Panc1 (cell line): ENCODE results near the gene RETSAT. TPM values are rescaled to one million over a fixed set of nuclear protein-coding genes. Genes with fewer than 3 reads are reported as not detected.
A peak's percentile ranks its signal among the peaks of the same experiment; 100 is the strongest.

Source experiments
- ATAC-seq: fragments of 200-7000 bp; cut with Tn5 transposase; 2 replicates; pipeline ENCODE4 v1.9.1; 2020; ENCODE audit warnings: mild to moderate bottlenecking, moderate library complexity
- BruUV-seq: library from RNA; stranded (reverse); fragments of 400-500 nt; replicated peaks from 2 replicates; lab custom pipeline; 2021; lab: Mats Ljungman, UMichigan
- CTCF ChIA-PET: fragments of 300-600 bp; sonication (Branson Sonifier 250); formaldehyde crosslinking; loops from one replicate; lab custom pipeline; 2022; ENCODE audit warnings: antibody characterized with exemption; lab: Charles Lee
- POLR2A ChIA-PET: fragments of 300-600 bp; sonication (Branson Sonifier 250); formaldehyde crosslinking; loops from one replicate; lab custom pipeline; 2022; ENCODE audit warnings: antibody characterized with exemption; lab: Charles Lee
- DNase-seq: peaks from one replicate; pipeline ENCODE4 v3.0.0-alpha.2; 2010; ENCODE audit warnings: low read depth, low spot score
- H3K27ac ChIP-seq: 2 replicates; pipeline ENCODE4 v1.5.1; 2011; ENCODE audit warnings: mild to moderate bottlenecking, low read length, inconsistent platforms
- H3K27me3 ChIP-seq: fragments of 200-500 bp; sonication (Bioruptor generic); 2 replicates; pipeline ENCODE4 v1.6.0; 2014; ENCODE audit warnings: low read length, inconsistent platforms; ENCODE audit not compliant: control insufficient read depth, insufficient read depth
- H3K36me3 ChIP-seq: fragments of 200-500 bp; sonication (Bioruptor generic); 2 replicates; pipeline ENCODE4 v1.5.1; 2014; ENCODE audit warnings: inconsistent platforms, mild to moderate bottlenecking, low read length, moderate library complexity; ENCODE audit not compliant: control insufficient read depth, insufficient read depth
- H3K4me1 ChIP-seq: 2 replicates; pipeline ENCODE4 v1.5.1; 2011; ENCODE audit warnings: inconsistent platforms, mild to moderate bottlenecking, low read length, moderate library complexity; ENCODE audit not compliant: control insufficient read depth, insufficient read depth
- H3K4me3 ChIP-seq, 2 experiments: 2 replicates each; pipeline ENCODE4 v1.5.1; 2011 to 2012; ENCODE audit warnings: low read depth in 2 of 2, low read length in 2 of 2, mild to moderate bottlenecking in 2 of 2, inconsistent platforms in 1 of 2, moderate library complexity in 1 of 2
- H3K9me3 ChIP-seq: fragments of 200-500 bp; sonication (Bioruptor generic); 2 replicates; pipeline ENCODE4 v1.5.1; 2014; ENCODE audit warnings: low read depth, mild to moderate bottlenecking, inconsistent platforms, low read length, moderate library complexity; ENCODE audit not compliant: control insufficient read depth, insufficient read depth
- CTCF ChIP-seq: fragments of 450-650 bp; IDR thresholded peaks from 2 replicates; pipeline ENCODE4 v1.5.1; 2017; ENCODE audit warnings: mild to moderate bottlenecking
- POLR2AphosphoS5 ChIP-seq: IDR thresholded peaks from 2 replicates; pipeline ENCODE4 v1.6.1; 2012; ENCODE audit warnings: mild to moderate bottlenecking, low read depth, low read length, moderate library complexity
- REST ChIP-seq, 2 experiments: IDR thresholded peaks; 2 replicates each; pipeline ENCODE4 v1.6.1; 2011 to 2012; ENCODE audit warnings: low read depth in 2 of 2, control low read depth in 1 of 2, low read length in 1 of 2, mild to moderate bottlenecking in 1 of 2, moderate library complexity in 1 of 2; ENCODE audit not compliant: insufficient read depth in 1 of 2
- SIN3A ChIP-seq: IDR thresholded peaks from 2 replicates; pipeline ENCODE4 v1.6.1; 2012; ENCODE audit warnings: low read depth, mild to moderate bottlenecking, low read length, moderate library complexity, borderline replicate concordance; ENCODE audit not compliant: insufficient read depth
- TCF7L2 ChIP-seq: IDR thresholded peaks from 2 replicates; pipeline ENCODE4 v1.6.1; 2011; ENCODE audit warnings: mild to moderate bottlenecking, low read depth, low read length, inconsistent platforms
- in situ Hi-C: cut with HindIII; loops from 2 replicates; pipeline ENCODE4 v1.10.0; 2016; ENCODE audit warnings: low sequenced_read_pairs, low pct_unique_long_range_greater_than_20kb
- intact Hi-C: fragments of 100-400 bp; cut with micrococcal nuclease; formaldehyde crosslinking; loops from one replicate; pipeline ENCODE4 v1.10.0; 2022; ENCODE audit not compliant: unreplicated experiment
- total RNA-seq: library from RNA; stranded (reverse); gene quantifications from one replicate; pipeline ENCODE4 v1.2.1, GENCODE V29; 2021; ENCODE audit not compliant: unreplicated experiment

RETSAT gene
- total RNA-seq, 1 experiment from 2014 or later, result 50.9 TPM

GRCh38 chr2:85394261-85394681, 39.9 kb upstream of the RETSAT start:
- intact Hi-C loops, result no loop called here
- H3K9me3 ChIP-seq, result no peaks in the 10 kb centered on the region
- no peaks in the 10 kb centered on the region for H3K27me3 ChIP-seq
- no peak for TF ChIP-seq SIN3A
- TF ChIP-seq POLR2AphosphoS5, result no peak
- no peaks in the 10 kb centered on the region for H3K4me1 ChIP-seq
- ATAC-seq, result no peak
- no TSS peak for BruUV-seq
- no peak for DNase-seq
- H3K27ac ChIP-seq, result no peak overlapping the region
- in situ Hi-C loops, result no loop called here
- H3K4me3 ChIP-seq, result no peak overlapping the region
- ChIA-PET POLR2A (no interaction called here), CTCF (no interaction called here)
- H3K36me3 ChIP-seq, result 0 out of 2 replicates have a peak, but pooled peaks cover 2% of the 10 kb centered on the region

DNA sequence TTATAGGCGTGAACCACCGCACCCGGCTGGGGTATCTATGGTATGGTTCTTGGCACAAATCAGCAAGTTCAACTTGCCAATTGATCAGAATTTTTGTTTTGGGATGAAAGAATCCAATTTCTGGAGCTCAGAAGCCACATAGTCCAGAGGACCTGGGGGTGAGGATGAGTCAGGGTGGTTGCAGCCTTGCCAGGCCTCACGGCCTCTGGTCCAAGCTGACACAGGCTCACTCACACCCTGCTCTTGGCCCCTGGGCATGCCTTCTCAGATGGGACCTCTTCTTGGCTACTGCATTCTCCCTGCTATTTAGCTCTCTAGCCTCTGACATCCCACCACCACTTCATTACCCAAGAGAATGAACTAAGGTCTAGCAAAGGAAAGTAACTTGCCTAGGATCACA, 39.5 kb upstream of the RETSAT start:
- 0 out of 2 replicates have a peak, but pooled peaks cover 2% of the 10 kb centered on the region for H3K36me3 ChIP-seq
- no peak for ATAC-seq
- no TSS peak for BruUV-seq
- POLR2A ChIA-PET, result no interaction called here
- CTCF ChIA-PET, result interaction anchor here (0.7 kb wide), 1 partner anchor 20 kb away, joined by 5 read pairs; no protein-coding TSS in a partner anchor
- DNase-seq, result no peak
- TF ChIP-seq CTCF (no peak), SIN3A (no peak), TCF7L2 (no peak), POLR2AphosphoS5 (no peak), REST (IDR thresholded peaks at IDR 0.05; ENCODE audit: insufficient read depth in 1 of 2, low read depth in 2 of 2, low read length in 1 of 2) (no peak)
- in situ Hi-C loops (no loop called here), intact Hi-C loops (no loop called here)
- H3K27me3 ChIP-seq, result no peaks in the 10 kb centered on the region
- no peak overlapping the region for H3K27ac ChIP-seq
- H3K4me3 ChIP-seq, result no peak overlapping the region
- H3K9me3 ChIP-seq, result no peaks in the 10 kb centered on the region
- no peaks in the 10 kb centered on the region for H3K4me1 ChIP-seq

DNA sequence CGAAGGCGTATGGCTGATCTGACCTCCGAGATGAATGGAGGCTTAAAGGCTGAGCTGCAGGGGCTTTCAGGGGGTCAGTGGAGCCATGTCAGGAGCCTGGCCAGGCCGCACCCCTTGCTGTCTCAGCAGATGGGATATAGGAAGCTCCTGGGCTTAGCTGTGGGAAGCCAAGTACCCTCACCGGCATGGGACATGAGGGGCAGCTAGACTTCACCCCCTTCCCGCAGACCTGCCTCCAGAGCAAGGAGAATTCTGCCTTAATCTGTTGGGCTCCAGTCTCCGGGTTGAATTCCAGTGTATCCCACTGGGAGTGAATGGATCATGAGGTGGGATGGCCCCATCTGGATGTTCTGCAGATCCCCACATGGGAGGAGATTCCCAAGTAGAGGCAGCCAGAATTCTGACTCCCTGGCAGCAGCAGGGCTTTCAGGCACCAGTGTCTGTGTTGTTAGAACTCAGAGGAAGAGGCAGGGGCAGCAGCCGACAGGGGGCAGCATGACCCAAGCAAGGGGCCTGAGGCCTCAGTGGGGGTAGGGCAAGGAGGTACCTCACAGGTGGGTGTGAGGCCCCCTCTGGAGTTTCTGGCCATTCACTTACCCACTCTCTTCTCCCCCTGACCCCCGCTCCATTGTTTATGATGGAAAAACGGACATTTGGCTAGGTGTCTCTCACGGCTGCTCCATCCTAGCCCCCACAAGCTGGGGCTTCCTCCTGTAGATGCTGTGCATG, 36.8 kb upstream of the RETSAT start:
- ATAC-seq (peak; percentile 86), DNase-seq (no peak)
- in situ Hi-C loops, result no loop called here
- TF ChIP-seq CTCF (peak; percentile 94), SIN3A (no peak), POLR2AphosphoS5 (peak; percentile 30; the same call in 1 of the 2 replicates)
- intact Hi-C loops, result loop anchor here (1.0 to 2.0 kb wide), 2 partner anchors 154 to 161 kb away; no protein-coding TSS in a partner anchor
- Histone ChIP-seq H3K9me3 (no peaks in the 10 kb centered on the region), H3K36me3 (peaks cover 4% of the 10 kb centered on the region; the same call in 1 of the 2 replicates), H3K4me1 (no peaks in the 10 kb centered on the region), H3K27ac (no peak overlapping the region), H3K4me3 (no peak overlapping the region), H3K27me3 (no peaks in the 10 kb centered on the region)
- TSS peak; percentile 69 for BruUV-seq
- ChIA-PET CTCF (interaction anchor here (0.5 kb wide), 1 partner anchor 44 kb away, joined by 5 read pairs; no protein-coding TSS in a partner anchor), POLR2A (no interaction called here)
